ENCODE data around the gene AVPI1.
"Not testable (repeated sequence)": the region's sequence is repeated elsewhere in the genome, so short reads cannot be mapped to it uniquely, and the experiment has no call there.

The AVPI1 gene

GRCh38 chr10:97711640-97712572 lies 24.9 kb upstream of the AVPI1 start:
- no peak for DNase-seq

- DNase-seq = peak; percentile 42
These were observed 22.2 kb upstream of the AVPI1 start for GRCh38 chr10:97708976-97709946.

GRCh38 chr10:97708167-97708566 lies 21.1 kb upstream of the AVPI1 start:
- no peak for DNase-seq

GRCh38 chr10:97707134-97707861 lies 20.3 kb upstream of the AVPI1 start:
- DNase-seq = no peak

GRCh38 chr10:97705006-97705670 lies 18.1 kb upstream of the AVPI1 start:
- no peak for DNase-seq

- DNase-seq = no peak
These were observed 17.3 kb upstream of the AVPI1 start for GRCh38 chr10:97704341-97704740.

- DNase-seq = no peak
These were observed 16.5 kb upstream of the AVPI1 start for GRCh38 chr10:97703398-97704067.

GRCh38 chr10:97701438-97702069 lies 14.5 kb upstream of the AVPI1 start:
- peak; percentile 72 for DNase-seq

GRCh38 chr10:97698072-97698655 lies 11.1 kb upstream of the AVPI1 start:
- DNase-seq = not testable (repeated sequence)

- DNase-seq = no peak
These were observed 3.1 kb upstream of the AVPI1 start for GRCh38 chr10:97690133-97690532.

- no peak for DNase-seq
These were observed 2.5 kb upstream of the AVPI1 start for GRCh38 chr10:97689559-97690020.

GRCh38 chr10:97687785-97688781 lies 1.0 kb upstream of the AVPI1 start:
- DNase-seq = no peak

GRCh38 chr10:97686301-97686961 lies 610 bp downstream of the AVPI1 start:
- DNase-seq = peak; percentile 36

GRCh38 chr10:97685395-97685958 lies 1.6 kb downstream of the AVPI1 start:
- no peak for DNase-seq

GRCh38 chr10:97684866-97685394 lies 2.1 kb downstream of the AVPI1 start:
- no peak for DNase-seq

GRCh38 chr10:97684368-97684713 lies 2.7 kb downstream of the AVPI1 start:
- DNase-seq = not testable (repeated sequence)

GRCh38 chr10:97683556-97684367 lies 3.3 kb downstream of the AVPI1 start:
- no peak for DNase-seq

All from CD4-positive, alpha-beta T cell treated with Interleukin-10 for 1 hour (primary cell).